ENCODE results near the gene ITGB3BP.
"Not testable (repeated sequence)": the region's sequence is repeated elsewhere in the genome, so short reads cannot be mapped to it uniquely, and the experiment has no call there.

The ITGB3BP gene

DNA sequence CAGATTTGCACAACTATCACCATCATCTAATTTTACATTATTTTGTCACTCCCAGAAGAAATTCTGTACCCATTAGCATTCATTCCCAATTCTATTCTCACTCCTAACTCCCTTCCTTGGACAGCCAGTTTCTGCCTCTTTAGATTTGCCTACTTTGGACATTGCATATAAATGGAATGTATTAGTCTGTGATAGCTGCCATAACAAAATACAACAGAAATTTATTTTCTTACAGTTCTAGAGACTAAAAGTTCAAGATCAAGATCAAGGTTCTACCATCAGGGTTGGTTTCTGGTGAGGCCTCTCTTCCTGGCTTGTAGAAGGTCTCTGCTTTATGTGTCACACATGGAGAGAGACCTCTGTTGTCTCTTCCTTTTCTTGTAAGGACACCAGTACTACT, 93.7 kb downstream of the ITGB3BP start:
- no peak overlapping the region for H3K4me3 ChIP-seq (ENCODE audit: low read length)
- TF ChIP-seq, protein P1, sequence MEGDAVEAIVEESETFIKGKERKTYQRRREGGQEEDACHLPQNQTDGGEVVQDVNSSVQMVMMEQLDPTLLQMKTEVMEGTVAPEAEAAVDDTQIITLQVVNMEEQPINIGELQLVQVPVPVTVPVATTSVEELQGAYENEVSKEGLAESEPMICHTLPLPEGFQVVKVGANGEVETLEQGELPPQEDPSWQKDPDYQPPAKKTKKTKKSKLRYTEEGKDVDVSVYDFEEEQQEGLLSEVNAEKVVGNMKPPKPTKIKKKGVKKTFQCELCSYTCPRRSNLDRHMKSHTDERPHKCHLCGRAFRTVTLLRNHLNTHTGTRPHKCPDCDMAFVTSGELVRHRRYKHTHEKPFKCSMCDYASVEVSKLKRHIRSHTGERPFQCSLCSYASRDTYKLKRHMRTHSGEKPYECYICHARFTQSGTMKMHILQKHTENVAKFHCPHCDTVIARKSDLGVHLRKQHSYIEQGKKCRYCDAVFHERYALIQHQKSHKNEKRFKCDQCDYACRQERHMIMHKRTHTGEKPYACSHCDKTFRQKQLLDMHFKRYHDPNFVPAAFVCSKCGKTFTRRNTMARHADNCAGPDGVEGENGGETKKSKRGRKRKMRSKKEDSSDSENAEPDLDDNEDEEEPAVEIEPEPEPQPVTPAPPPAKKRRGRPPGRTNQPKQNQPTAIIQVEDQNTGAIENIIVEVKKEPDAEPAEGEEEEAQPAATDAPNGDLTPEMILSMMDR (conservative IDR thresholded peaks at IDR 0.05; ENCODE audit: low read depth, low read length): no peak
- DNase-seq (ENCODE audit: low read depth): no peak

DNA sequence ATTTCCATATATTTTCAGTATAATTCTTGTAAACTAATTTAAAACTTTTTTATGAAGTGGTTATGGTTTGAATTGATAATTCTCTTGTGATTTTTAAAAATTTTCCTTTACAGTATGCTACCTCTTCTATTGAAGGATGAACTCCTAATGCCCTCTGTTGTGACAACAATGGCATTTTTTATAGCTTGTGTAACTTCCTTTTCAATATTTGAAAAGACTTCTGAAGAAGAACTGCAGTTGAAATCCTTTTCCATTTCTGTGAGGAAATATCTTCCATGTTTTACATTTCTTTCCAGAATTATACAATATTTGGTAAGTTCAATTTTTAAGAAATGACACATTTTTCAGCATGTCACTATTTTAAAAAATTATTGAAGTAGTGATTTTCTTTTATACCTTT, 94.2 kb downstream of the ITGB3BP start:
- TF ChIP-seq, protein P1 (conservative IDR thresholded peaks at IDR 0.05; ENCODE audit: low read depth, low read length): no peak
- no peak overlapping the region for H3K4me3 ChIP-seq (ENCODE audit: low read length)
- DNase-seq (ENCODE audit: low read depth): no peak

DNA sequence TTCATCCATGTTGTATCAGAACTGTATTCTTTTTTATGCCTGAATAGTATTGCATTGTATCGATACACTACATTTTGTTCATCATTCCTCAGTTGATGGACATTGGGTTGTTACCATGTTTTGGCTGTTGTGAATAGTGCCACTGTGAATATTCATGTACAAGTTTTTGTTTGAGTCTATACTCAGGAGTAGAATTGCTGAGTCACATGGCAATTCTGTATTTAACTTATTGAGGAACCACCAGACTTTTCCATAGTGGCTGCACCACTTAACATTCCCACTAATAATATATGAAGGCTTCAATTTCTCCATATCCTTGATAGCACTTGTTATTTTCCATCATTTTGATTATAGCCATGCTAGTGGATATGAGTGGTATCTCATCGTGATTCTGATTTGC, 99.4 kb downstream of the ITGB3BP start:
- DNase-seq (ENCODE audit: low read depth): no peak
- TF ChIP-seq, protein P1 (conservative IDR thresholded peaks at IDR 0.05; ENCODE audit: low read depth, low read length): no peak
- no peak overlapping the region for H3K4me3 ChIP-seq (ENCODE audit: low read length)

DNA sequence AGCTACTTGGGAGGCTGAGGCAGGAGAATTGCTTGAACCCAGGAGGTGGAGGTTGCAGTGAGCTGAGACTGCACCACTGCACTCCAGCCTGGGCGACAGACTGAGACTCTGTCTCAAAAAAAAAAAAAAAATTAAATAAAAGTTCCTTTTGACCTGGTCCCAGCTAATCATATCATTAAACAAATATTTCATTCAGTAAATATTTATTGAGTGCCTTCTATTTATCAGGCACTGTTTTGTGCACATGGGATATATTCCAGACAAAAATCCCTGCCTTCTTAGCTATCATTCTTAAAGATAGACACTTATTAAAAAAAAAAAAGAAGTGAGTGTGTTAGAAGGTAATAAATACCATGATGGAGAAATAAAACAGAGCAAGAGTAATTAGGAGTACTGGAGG, 102.3 kb downstream of the ITGB3BP start:
- not testable (repeated sequence) for H3K4me3 ChIP-seq (ENCODE audit: low read length); DNase-seq (ENCODE audit: low read depth)

DNA sequence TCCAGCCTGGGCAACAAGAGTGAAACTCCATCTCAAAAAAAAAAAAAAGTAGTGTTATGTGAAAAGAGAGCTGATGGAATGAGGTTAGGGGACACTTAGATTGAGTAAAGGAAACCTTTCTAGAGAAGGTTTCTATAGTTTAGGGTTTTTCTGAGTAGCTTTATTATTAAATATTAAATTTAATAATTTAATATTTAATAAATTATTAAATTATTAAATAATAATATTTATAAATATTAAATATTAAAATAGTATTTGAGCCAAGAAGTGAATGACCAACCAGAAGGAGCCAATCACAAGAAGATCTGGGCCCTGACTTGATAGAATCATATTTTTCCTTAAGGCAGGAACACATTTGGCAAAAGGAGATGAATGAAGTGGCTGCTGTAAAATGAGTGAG, 104.9 kb downstream of the ITGB3BP start:
- no peak for DNase-seq (ENCODE audit: low read depth)
- H3K4me3 ChIP-seq (ENCODE audit: low read length): no peak overlapping the region
- TF ChIP-seq, protein P1 (conservative IDR thresholded peaks at IDR 0.05; ENCODE audit: low read depth, low read length): no peak

DNA sequence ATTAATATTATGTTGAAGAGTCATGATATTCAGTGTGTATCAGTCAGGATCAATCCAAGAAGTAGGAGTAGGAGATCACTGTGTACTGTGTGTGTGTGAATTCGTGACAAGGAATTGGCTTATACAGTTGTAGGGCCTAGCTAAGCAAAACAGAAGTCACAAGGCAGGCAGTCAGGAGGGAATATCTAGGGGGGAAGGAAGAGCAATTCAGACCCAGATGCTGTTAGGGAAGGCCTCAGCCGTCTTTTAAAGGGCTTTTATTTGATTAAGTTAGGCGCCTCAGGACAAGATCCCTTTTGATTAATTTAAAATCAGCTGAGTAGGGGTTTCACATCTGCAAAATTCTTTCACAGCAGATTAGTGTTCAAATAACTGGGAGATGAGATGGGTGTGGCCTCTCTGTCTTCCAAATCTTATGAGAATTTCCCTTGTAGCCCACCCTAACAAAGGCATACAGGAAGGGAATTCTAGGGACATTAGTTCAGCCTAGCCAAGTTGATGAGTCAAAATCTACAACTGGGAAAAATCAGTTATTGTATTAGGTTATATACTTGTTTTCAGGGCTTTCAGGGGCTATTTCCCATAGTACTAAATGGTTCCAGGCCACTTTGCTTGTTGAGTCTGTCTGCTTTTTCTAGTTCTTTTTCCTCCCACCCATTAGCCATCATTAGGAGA, 108.2 kb downstream of the ITGB3BP start:
- DNase-seq (ENCODE audit: low read depth): no peak
- TF ChIP-seq, protein P1 (conservative IDR thresholded peaks at IDR 0.05; ENCODE audit: low read depth, low read length): no peak
- H3K4me3 ChIP-seq (ENCODE audit: low read length): no peak overlapping the region

DNA sequence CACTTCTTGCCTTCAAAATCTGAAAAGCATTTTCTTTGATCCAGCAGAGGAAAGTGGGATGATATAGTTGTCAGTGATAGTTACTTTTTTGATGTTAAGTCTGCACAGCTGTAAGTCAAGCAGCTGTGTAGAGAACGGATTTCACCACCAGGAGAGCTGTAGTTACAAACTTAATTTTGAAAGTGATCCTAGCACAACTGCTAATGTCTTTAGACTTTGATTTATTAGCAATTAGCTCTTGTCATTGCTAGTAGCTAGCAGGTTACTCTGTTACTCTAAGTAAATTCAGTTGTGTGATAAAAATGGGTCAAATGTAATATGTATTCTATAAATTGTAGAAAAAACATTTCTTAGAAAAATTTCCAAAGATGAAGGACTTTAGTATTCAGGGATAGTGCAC, 109.6 kb downstream of the ITGB3BP start:
- no peak overlapping the region for H3K4me3 ChIP-seq (ENCODE audit: low read length)
- TF ChIP-seq, protein P1 (conservative IDR thresholded peaks at IDR 0.05; ENCODE audit: low read depth, low read length): no peak
- no peak for DNase-seq (ENCODE audit: low read depth)
